Prostate gland (tissue), 2 donors: Measurements from ENCODE around the gene TMA7. TPM values are rescaled to one million over a fixed set of nuclear protein-coding genes. Genes with fewer than 3 reads are reported as not detected.

ENCODE experiments used
- DNase-seq: peaks from one replicate; pipeline ENCODE4 v3.0.0-alpha.2; 2019; ENCODE audit warnings: low spot score
- H3K27ac ChIP-seq, 2 donors: fragments of 200-600 bp; sonication (generic); 2 replicates each; pipeline ENCODE4 v1.5.1; 2017 to 2019
- H3K27me3 ChIP-seq: fragments of 200-600 bp; sonication (generic); replicated peaks from 2 replicates; pipeline ENCODE4 v1.5.1; 2019; ENCODE audit not compliant: insufficient read depth
- H3K36me3 ChIP-seq, 2 donors: fragments of 200-600 bp; sonication (generic); 1 replicate in 1 of 2; 2 replicates in 1 of 2; pipeline versions ENCODE4 v1.5.1 to v1.8.1; 2017 to 2019
- H3K4me1 ChIP-seq: fragments of 200-600 bp; sonication (generic); replicated peaks from 2 replicates; pipeline ENCODE4 v1.5.1; 2019
- H3K4me3 ChIP-seq, 2 donors: fragments of 200-600 bp; sonication (generic); 2 replicates each; pipeline ENCODE4 v1.5.1; 2017 to 2019
- H3K9me3 ChIP-seq: fragments of 200-600 bp; sonication (generic); 2 replicates; pipeline ENCODE4 v1.5.1; 2017
- POLR2A ChIP-seq: fragments of 450-650 bp; IDR thresholded peaks from one replicate; pipeline ENCODE4 v1.6.1; 2016; ENCODE audit warnings: antibody characterized with exemption, mild to moderate bottlenecking
- POLR2AphosphoS5 ChIP-seq: sonication (generic); formaldehyde crosslinking; IDR thresholded peaks from one replicate; pipeline ENCODE4 v1.6.1; 2017; ENCODE audit warnings: antibody characterized with exemption
- WGBS: methylation state at CpG from one replicate; pipeline ENCODE4 v1.1.5; 2018; 5-methylcytosine and 5-hydroxymethylcytosine counted together
- intact Hi-C: fragments of 100-400 bp; cut with DNase I; formaldehyde crosslinking; loops from one replicate; pipeline ENCODE4 v1.14.2; 2022
- total RNA-seq, 2 donors: library from RNA; depleted of rRNA; stranded (reverse); fragments of >200 nt; gene quantifications; one replicate each; pipeline ENCODE4 v1.1.0, GENCODE V29; 2016
- TF ChIP-seq, protein P1 (sequence below), 4 experiments: fragments of 200-600 bp in 2 of 4; fragments of 450-650 bp in 2 of 4; sonication (generic) in 2 of 4; IDR thresholded peaks; 1 replicate in 3 of 4; 2 replicates in 1 of 4; pipeline ENCODE4 v1.5.1; 2016 to 2019; ENCODE audit warnings: antibody characterized with exemption in 4 of 4, mild to moderate bottlenecking in 2 of 4, moderate library complexity in 2 of 4

The TMA7 gene
- total RNA-seq, 2 donors from 2014 or later = 310 to 446 TPM

DNA sequence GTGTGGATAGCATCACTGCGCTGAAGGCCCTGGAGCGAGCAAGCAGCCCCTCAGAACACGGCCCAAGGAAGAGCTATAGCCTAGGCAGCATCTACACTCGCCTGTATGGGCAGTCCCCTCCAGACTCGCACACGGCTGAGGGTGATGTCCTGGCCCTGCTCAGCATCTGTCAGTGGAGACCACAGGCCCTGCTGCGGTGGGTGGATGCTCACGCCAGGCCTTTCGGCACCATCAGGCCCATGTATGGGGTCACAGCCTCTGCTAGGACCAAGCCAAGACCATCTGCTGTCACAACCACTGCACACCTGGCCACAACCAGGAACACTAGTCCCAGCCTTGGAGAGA lies 27.0 kb downstream of the TMA7 start:
- intact Hi-C loops = loop anchor here (5.0 kb wide), 1 partner anchor 130 kb away; the partner anchor contains the start of gene COL7A1
- WGBS = 61% methylated on average over 9 of the region's 9 CpGs
- peak overlapping the region; percentile 35 to 50 for H3K4me3 ChIP-seq
- H3K27ac ChIP-seq = peak overlapping the region; percentile 99 to 100
- no peaks in the 10 kb centered on the region for H3K27me3 ChIP-seq
- TF ChIP-seq, protein P1, sequence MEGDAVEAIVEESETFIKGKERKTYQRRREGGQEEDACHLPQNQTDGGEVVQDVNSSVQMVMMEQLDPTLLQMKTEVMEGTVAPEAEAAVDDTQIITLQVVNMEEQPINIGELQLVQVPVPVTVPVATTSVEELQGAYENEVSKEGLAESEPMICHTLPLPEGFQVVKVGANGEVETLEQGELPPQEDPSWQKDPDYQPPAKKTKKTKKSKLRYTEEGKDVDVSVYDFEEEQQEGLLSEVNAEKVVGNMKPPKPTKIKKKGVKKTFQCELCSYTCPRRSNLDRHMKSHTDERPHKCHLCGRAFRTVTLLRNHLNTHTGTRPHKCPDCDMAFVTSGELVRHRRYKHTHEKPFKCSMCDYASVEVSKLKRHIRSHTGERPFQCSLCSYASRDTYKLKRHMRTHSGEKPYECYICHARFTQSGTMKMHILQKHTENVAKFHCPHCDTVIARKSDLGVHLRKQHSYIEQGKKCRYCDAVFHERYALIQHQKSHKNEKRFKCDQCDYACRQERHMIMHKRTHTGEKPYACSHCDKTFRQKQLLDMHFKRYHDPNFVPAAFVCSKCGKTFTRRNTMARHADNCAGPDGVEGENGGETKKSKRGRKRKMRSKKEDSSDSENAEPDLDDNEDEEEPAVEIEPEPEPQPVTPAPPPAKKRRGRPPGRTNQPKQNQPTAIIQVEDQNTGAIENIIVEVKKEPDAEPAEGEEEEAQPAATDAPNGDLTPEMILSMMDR (IDR thresholded peaks at IDR 0.05) = no peak
- TF ChIP-seq POLR2AphosphoS5 (no peak), POLR2A (no peak)
- no peak for DNase-seq
- H3K36me3 ChIP-seq = peaks cover 0 to 7% of the 10 kb centered on the region in 2 donors
- H3K4me1 ChIP-seq = peaks cover 43% of the 10 kb centered on the region
- H3K9me3 ChIP-seq = no peaks in the 10 kb centered on the region

DNA sequence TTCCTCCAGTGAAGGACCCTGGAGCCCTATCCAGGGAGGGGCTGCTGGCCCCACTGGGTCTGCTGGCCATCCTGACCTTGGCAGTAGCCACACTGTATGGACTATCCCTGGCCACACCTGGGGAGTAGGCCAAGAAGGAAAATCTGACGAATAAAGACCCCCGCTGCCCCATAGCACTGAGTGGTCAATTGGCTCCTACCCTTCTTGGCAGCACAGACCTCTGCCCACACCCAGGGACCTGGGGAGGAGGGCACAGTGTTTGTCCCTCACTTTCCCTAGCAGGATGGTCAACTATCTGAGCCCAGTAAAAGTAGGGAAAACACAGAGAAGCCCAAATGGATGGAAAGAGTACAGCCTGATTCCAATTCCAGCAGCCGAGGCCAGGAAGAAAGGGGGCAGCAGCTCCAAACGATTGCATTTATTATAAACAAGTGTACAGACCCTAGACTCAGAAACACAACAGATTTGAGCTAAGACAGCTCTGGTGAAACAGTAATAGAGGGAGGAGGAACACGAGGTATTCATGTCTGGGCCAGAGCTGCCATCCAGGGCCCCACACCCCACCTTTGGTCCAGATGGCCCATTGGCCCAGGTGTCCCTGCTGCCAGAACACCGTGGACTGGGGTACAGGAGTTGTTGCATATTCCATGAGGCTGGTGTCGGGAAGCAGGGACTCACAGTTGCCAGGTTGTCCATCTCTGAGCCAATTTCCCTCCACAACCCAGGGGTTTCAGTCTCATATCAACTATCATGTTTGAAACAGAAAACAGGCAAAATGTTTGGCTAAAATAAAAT lies 27.6 kb downstream of the TMA7 start:
- Histone ChIP-seq H3K4me3 (peak overlapping the region in 1 of 2 donors; percentile 50), H3K36me3 (peaks cover 0 to 7% of the 10 kb centered on the region in 2 donors), H3K27ac (peak overlapping the region; percentile 99 to 100), H3K4me1 (peaks cover 43% of the 10 kb centered on the region), H3K27me3 (no peaks in the 10 kb centered on the region), H3K9me3 (no peaks in the 10 kb centered on the region)
- TF ChIP-seq POLR2A (no peak), POLR2AphosphoS5 (no peak)
- TF ChIP-seq, protein P1 (IDR thresholded peaks at IDR 0.05) = no peak
- DNase-seq = no peak
- 44% methylated on average over 7 of the region's 7 CpGs for WGBS
- intact Hi-C loops = loop anchor here (5.0 kb wide), 1 partner anchor 130 kb away; the partner anchor contains the start of gene COL7A1

DNA sequence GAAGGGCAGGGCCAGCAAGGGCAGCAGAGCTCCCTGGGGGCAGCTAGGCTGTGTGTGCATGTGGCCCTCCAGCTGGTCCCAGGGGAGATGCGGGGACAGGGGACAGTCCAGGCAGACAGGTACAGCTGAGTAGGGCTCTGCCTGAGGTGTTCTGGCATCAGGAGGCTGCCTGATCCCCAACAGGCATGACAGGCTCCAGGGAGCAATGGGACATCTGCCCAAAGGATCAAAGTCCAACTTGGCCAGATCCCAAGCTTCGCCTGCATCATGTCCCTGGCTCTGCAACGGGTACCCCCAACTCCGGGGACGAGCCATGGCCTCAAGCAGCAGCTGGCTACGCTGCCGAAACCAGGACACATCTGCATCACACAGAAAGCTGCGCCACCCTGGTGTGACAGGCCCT lies 28.3 kb downstream of the TMA7 start:
- peak overlapping the region; percentile 99 to 100 for H3K27ac ChIP-seq
- DNase-seq = no peak
- H3K9me3 ChIP-seq = no peaks in the 10 kb centered on the region
- TF ChIP-seq POLR2AphosphoS5 (no peak), POLR2A (no peak)
- TF ChIP-seq, protein P1 (IDR thresholded peaks at IDR 0.05) = no peak
- peaks cover 0 to 7% of the 10 kb centered on the region in 2 donors for H3K36me3 ChIP-seq
- H3K27me3 ChIP-seq = no peaks in the 10 kb centered on the region
- 48% methylated on average over 8 of the region's 8 CpGs for WGBS
- no peak overlapping the region for H3K4me3 ChIP-seq
- intact Hi-C loops = loop anchor here (5.0 kb wide), 1 partner anchor 129 kb away; the partner anchor contains the start of gene COL7A1
- peaks cover 45% of the 10 kb centered on the region for H3K4me1 ChIP-seq

DNA sequence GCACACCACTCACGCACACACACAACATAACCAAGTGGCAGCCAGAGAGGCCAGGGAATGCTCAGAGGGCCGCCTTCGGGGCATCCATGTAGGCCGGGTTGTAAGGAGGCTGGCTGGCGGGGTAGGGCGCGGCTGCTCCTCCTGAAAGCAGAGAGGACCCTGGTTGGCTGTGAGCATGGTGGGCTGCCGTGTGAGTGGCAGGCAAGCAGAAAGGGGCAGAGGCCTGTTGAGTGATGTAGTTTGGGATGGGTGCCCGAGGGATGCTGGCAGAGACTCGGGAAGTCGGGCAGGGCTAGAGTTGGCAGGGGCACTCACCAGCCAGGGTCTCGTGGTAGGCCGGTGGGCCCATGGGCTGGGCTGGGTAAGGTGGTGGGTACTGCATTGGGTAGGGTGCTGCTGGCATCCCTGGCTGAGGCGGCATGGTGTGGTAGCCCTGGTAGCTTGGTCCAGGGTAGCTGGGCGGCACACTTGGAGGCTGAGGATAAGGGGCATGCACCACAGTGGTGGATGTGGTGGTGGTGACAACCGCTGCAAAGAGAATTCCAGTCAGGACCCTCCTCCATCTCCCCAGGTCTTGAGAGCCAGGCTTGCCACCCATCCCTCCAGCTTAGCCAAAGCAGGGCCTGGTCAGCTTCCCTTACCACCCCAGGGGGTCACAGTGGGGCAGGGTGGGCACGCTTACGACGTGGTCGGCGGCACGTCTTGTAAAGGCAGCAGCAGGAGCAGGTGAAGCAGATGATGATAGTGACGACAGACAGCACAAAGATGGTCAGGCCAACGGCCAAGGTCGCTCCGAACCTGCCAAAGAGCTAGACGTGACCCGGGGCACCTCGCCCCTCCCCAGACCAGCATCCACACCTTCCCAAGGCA lies 29.2 kb downstream of the TMA7 start:
- Histone ChIP-seq H3K36me3 (peaks cover 0 to 7% of the 10 kb centered on the region in 2 donors), H3K27ac (peak overlapping the region in 1 of 2 donors; percentile 100), H3K27me3 (no peaks in the 10 kb centered on the region), H3K4me3 (no peak overlapping the region), H3K4me1 (peaks cover 49% of the 10 kb centered on the region), H3K9me3 (no peaks in the 10 kb centered on the region)
- 80% methylated on average over 24 of the region's 29 CpGs for WGBS
- TF ChIP-seq POLR2AphosphoS5 (no peak), POLR2A (no peak)
- TF ChIP-seq, protein P1 (IDR thresholded peaks at IDR 0.05) = no peak
- intact Hi-C loops = loop anchor here (5.0 kb wide), 1 partner anchor 128 kb away; the partner anchor contains the start of gene COL7A1
- no peak for DNase-seq
